Activated CD8-positive, alpha-beta memory T cell treated with anti-CD3 and anti-CD28 coated beads, Interleukin-2, amount 50 U/mL, for 4 hours (primary cell): ENCODE measurements around the gene RHBDL1.
A peak's percentile ranks its signal among the peaks of the same experiment; 100 is the strongest.

Source experiments
- DNase-seq: peaks from one replicate; pipeline ENCODE4 v3.0.0-alpha.2; 2020

RHBDL1 gene

GRCh38 chr16:637081-638018, 38.1 kb upstream of the RHBDL1 start:
- DNase-seq = peak; percentile 83

- DNase-seq = no peak
Observed at GRCh38 chr16:638034-638543, 37.4 kb upstream of the RHBDL1 start.

- no peak for DNase-seq
Observed at GRCh38 chr16:638836-639235, 36.6 kb upstream of the RHBDL1 start.

GRCh38 chr16:640614-641013, 34.9 kb upstream of the RHBDL1 start:
- DNase-seq = no peak

DNA sequence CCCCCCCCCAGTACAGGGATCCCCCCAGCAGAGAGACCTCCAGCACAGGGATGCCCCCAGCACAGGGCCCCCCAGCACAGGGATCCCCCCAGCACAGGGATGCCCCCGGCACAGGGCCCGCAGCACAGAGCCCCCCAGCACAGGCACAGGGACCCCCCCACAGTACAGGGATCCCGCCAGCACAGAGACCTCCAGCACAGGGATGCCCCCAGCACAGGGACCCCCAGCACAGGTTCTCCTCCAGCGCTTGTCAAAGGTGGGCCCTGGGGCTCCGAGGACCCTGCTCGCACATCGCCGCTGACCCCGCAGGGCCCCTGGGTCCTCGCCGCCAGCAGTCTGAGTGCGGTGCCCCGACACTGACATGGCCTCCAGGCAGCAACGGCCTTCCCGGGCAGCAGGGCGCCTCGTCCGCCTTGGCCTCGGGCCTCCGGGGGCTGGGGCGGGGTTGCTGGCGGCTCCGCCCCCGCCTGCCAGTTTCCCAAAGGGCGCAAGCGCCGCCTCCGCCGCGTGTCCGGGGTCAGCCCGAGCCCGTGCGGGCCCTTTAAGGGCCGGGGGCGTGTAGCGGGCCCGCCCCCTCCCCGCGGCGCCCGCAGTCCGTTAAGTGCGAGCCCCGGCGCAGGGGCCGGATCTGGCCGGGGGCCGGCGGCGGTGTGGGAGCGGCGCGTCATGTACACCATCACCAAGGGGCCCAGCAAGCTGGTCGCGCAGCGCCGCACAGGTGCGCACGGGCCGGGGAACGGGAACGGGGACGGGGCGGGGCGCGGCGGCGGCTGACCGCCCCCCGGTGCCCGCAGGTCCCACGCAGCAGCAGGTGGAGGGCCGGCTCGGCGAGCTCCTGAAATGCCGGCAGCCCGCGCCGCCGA, 33.9 kb upstream of the RHBDL1 start, which contains the start of gene MCRIP2:
MCRIP2 (plus strand) TSS at position 503 of the 863 bp plus-strand sequence; CDS start at position 667, 164 bp downstream.
- DNase-seq = peak; percentile 69

DNA sequence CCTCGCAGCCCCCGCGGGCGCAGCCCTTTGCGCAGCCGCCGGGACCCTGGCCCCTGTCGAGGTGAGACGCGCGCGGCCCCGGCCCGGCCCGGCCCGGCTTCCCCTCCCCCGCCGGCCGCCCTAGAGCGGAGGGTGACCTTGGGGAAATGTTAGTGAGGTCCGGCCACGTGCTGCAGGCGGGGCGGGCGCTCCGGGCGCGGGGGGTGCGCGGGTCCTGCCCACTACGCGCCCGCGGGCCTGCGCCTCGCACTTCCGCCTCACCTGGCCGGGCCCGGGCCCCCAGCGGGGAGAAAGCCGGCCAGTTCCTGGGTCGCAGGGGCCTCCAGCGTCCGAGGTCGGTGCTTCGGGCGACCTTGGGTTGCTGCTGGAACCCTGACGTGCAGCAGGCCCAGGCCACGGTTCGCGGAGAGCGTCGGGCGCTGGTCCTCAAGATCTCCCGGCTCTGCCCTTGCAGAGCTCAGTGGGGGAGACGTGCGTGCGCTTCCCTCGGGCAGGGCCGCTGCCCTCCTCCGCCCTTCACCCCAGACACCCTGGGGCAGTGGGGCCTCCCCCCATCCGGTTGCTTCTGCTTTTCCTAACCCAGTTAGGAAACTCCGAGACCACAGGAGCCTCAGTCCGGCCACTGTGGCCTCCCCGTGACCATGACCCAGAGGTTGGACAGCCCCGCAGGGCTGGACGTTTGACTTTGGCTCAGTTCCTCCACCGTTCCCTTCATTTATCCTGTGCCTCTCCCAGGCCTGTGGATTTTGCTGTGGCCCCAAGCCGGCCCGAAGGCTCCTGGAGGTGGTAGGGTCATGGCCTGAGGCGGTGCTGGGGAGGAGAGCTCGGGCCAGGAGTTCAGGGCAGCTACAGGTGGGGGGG, 33.1 kb upstream of the RHBDL1 start:
- DNase-seq = peak; percentile 39

DNA sequence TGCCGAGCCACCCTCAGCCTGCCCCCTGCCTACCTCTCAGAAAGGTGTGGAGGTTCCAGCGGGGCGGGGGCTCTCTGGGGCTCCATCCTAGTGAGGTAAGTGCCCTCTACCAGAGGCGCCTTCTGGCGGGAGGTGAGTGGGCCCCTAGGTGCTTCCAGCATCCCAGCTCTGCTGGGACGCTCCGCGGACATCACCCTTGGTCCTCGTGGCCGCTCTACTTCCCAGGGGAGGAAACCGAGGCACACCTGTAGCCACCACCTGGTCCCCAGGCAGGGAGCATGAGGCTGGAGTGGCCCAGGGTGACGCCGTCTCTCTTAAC, 32.5 kb upstream of the RHBDL1 start:
- no peak for DNase-seq

GRCh38 chr16:644556-644955, 30.9 kb upstream of the RHBDL1 start:
- DNase-seq = no peak

- DNase-seq = no peak
Observed at GRCh38 chr16:645852-646678, 29.4 kb upstream of the RHBDL1 start.

GRCh38 chr16:646679-647172, 28.7 kb upstream of the RHBDL1 start:
- DNase-seq = no peak

DNA sequence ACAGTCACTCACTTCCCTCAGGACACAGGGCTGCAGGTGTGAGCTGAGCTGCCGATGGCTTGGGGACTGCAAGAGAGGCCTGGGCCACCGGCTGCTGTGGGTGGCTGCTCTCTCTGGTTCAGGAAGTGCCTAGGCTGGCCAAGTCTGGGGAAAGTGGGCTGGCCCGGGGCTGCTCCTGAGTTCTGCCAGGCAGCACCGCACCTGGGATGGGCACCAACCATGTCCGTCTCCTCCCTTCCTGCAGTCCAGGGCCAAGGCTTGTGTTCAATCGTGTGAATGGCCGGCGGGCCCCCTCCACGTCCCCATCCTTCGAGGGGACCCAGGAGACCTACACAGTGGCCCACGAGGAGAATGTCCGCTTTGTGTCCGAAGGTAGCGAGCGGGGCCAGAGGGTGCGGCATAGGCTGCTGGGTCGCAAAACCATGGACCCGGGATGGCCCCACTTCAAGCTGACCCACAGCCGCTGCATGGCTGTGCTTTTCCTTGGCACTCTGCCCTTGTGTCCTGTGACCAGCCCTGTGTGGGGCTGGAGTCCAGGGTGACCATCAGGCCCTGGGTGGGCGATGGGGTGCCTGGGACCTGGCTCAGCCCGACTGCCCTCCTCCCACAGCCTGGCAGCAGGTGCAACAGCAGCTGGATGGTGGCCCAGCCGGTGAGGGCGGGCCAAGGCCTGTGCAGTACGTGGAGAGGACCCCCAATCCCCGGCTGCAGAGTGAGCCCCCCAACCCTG, 28.1 kb upstream of the RHBDL1 start:
- DNase-seq = no peak

GRCh38 chr16:648071-648780, 27.2 kb upstream of the RHBDL1 start:
- peak; percentile 34 for DNase-seq

- peak; percentile 94 for DNase-seq
Observed at GRCh38 chr16:648781-649589, 26.5 kb upstream of the RHBDL1 start, which contains the start of gene WDR90. Gene WDR90 (plus strand): TSS chr16:649365. CDS start chr16:649417, 52 bp downstream.

GRCh38 chr16:649631-650030, 25.8 kb upstream of the RHBDL1 start:
- no peak for DNase-seq

- DNase-seq = no peak
Observed at GRCh38 chr16:651844-652243, 23.6 kb upstream of the RHBDL1 start.

GRCh38 chr16:652454-653305, 22.8 kb upstream of the RHBDL1 start:
- DNase-seq = no peak

DNA sequence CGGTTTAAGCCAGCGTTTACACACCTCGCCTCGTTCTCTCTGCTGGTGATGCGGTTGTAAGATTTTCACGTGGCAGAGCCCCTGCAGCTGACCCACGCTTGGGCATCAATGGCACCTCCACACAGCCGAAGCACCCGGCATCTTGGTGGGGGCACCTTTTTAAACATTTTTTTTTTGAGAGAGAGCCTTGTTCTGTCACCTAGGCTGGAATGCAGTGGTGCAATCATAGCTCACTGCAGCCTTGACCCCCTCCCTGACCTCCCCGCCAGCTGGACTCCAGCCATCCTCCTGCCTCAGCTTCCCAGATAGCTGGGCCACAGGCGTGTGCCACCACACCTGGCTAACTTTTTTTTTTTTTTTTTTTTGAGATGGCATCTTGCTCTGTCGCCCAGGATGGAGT, 21.4 kb upstream of the RHBDL1 start:
- no peak for DNase-seq

- DNase-seq = no peak
Observed at GRCh38 chr16:657487-657886, 18.0 kb upstream of the RHBDL1 start.
